ENCODE data around the gene ELP5.

Gene ELP5

DNA sequence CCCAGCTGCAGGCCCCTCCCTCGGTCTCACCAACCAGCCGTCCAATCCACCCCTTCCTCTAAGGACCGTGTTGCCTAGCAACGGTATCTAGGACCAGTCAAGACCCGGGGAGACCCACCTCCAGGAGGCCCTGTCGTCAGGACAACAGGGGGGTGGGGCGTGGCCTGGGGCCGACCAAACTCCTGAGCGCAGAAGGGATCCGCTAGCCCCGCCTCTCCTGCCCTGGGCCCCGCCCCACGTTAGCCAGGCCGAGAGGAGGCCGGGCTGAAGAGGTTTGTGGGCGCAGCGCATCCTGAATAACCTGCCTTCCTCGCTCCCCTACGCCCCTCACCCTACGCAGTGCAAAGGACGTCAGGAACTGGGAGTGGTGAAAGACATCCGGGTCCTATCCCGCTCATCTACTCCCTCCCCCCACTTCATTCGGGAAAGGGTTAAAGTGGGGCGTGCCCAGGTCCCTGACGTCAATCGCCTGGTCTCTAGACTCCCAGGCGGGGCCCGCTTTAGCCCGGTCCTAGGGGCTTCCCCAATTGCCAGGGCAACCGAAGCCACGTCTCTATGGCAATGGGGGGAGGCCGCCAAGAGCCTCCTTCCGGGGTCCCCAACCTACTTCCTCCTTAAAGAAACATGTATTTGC lies 47.1 kb upstream of the ELP5 start:
- Histone ChIP-seq H3K9me2 (ENCODE audit: low read depth, low read length) (no peaks in the 10 kb centered on the region), H3K79me2 (ENCODE audit: insufficient read depth, low read length) (no peaks in the 10 kb centered on the region), H3K4me1 (ENCODE audit: insufficient read depth, low read length, severe bottlenecking) (peaks cover 13% of the 10 kb centered on the region), H2AFZ (ENCODE audit: low read length) (no peak overlapping the region), H3K9me3 (ENCODE audit: low read length) (no peaks in the 10 kb centered on the region), H3K4me3 (ENCODE audit: low read depth, low read length, poor library complexity, severe bottlenecking) (peak overlapping the region; percentile 52), H3K27me3 (ENCODE audit: insufficient read depth, low read length) (no peaks in the 10 kb centered on the region), H3F3A (ENCODE audit: insufficient read depth, low read length) (no peaks in the 10 kb centered on the region), H3K4me2 (ENCODE audit: low read length) (peak overlapping the region; percentile 56), H4K20me1 (ENCODE audit: insufficient read depth, low read length) (no peaks in the 10 kb centered on the region), H3K27ac (ENCODE audit: low read depth, low read length, poor library complexity, severe bottlenecking) (no peak overlapping the region), H3K36me3 (ENCODE audit: insufficient read depth, low read length) (no peaks in the 10 kb centered on the region), H3K9ac (ENCODE audit: low read length) (no peak overlapping the region; the same call in 1 of the 2 replicates)
- no peak for TF ChIP-seq EZH2 (IDR thresholded peaks at IDR 0.05; ENCODE audit: borderline replicate concordance, low read length)

DNA sequence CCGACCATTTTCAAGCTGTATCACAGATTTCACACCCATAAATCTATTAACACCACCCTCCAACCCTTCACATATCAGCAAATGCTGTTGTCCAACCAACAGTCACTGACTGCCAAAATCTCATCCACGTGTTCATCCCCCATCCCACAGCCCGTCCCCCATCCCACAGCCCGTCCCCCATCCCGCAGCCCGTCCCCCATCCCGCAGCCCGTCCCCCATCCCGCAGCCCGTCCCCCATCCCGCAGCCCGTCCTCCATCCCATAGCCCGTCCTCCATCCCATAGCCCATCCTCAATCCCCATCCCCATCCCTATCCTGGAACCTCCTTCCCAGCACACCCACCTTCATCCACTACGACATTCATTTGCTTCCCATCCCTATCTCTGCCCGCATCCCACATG lies 46.5 kb upstream of the ELP5 start:
- no peaks in the 10 kb centered on the region for H4K20me1 ChIP-seq (ENCODE audit: insufficient read depth, low read length)
- H3K9me3 ChIP-seq (ENCODE audit: low read length) = no peaks in the 10 kb centered on the region
- no peak overlapping the region for H2AFZ ChIP-seq (ENCODE audit: low read length)
- no peak overlapping the region for H3K9ac ChIP-seq (ENCODE audit: low read length)
- H3K4me3 ChIP-seq (ENCODE audit: low read depth, low read length, poor library complexity, severe bottlenecking) = peak overlapping the region; percentile 52
- no peaks in the 10 kb centered on the region for H3K79me2 ChIP-seq (ENCODE audit: insufficient read depth, low read length)
- no peaks in the 10 kb centered on the region for H3K9me2 ChIP-seq (ENCODE audit: low read depth, low read length)
- no peaks in the 10 kb centered on the region for H3K27me3 ChIP-seq (ENCODE audit: insufficient read depth, low read length)
- TF ChIP-seq, protein P1, sequence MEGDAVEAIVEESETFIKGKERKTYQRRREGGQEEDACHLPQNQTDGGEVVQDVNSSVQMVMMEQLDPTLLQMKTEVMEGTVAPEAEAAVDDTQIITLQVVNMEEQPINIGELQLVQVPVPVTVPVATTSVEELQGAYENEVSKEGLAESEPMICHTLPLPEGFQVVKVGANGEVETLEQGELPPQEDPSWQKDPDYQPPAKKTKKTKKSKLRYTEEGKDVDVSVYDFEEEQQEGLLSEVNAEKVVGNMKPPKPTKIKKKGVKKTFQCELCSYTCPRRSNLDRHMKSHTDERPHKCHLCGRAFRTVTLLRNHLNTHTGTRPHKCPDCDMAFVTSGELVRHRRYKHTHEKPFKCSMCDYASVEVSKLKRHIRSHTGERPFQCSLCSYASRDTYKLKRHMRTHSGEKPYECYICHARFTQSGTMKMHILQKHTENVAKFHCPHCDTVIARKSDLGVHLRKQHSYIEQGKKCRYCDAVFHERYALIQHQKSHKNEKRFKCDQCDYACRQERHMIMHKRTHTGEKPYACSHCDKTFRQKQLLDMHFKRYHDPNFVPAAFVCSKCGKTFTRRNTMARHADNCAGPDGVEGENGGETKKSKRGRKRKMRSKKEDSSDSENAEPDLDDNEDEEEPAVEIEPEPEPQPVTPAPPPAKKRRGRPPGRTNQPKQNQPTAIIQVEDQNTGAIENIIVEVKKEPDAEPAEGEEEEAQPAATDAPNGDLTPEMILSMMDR (IDR thresholded peaks at IDR 0.05; ENCODE audit: low read length) = no peak
- TF ChIP-seq EZH2 (IDR thresholded peaks at IDR 0.05; ENCODE audit: borderline replicate concordance, low read length) = no peak
- no peaks in the 10 kb centered on the region for H3F3A ChIP-seq (ENCODE audit: insufficient read depth, low read length)
- H3K36me3 ChIP-seq (ENCODE audit: insufficient read depth, low read length) = no peaks in the 10 kb centered on the region
- H3K27ac ChIP-seq (ENCODE audit: low read depth, low read length, poor library complexity, severe bottlenecking) = no peak overlapping the region
- H3K4me1 ChIP-seq (ENCODE audit: insufficient read depth, low read length, severe bottlenecking) = peaks cover 13% of the 10 kb centered on the region
- peak overlapping the region; percentile 56 for H3K4me2 ChIP-seq (ENCODE audit: low read length)

DNA sequence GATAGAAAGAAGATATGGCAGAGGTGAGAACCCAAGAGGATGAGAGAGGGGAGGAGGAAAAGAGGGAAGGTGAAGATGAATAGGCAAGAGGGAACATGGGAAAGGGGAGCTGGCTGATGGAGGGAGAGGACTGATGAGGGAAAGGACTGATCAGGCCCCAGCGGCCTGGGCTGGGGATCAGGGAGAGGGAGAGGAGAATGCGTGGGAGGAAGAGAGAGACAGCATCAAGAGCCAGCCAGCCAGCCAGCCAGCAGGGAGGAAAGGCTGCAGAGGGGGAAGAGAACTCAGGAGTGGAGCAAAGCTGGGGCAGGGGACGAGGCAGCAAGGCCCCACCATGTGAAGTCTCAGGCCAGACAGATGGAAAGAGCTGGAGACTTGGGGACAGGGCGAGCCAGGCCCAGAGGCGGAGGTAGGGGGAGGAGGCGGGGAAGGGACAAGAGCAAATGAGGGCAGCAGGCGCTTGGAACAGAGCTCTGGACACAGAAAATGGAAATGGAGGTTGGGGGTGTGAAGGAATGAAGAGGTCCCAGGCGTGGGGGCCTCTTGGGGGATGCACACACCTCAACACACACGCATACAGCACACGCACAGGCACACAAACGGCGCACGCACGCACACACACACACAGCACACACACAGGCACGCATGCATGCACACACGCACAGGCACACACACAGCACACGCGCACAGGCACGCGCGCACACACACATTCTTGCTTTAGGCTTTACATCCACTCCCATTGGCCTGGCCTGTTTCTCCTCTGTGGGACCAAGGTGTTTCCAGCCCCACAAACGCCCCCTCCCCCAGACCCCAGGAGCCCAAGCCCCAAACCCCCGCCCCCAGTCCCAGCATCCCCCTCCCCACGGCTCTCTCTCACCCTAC lies 44.7 kb upstream of the ELP5 start:
- Histone ChIP-seq H3K27me3 (ENCODE audit: insufficient read depth, low read length) (no peaks in the 10 kb centered on the region), H3K9me2 (ENCODE audit: low read depth, low read length) (no peaks in the 10 kb centered on the region), H2AFZ (ENCODE audit: low read length) (no peak overlapping the region), H3K36me3 (ENCODE audit: insufficient read depth, low read length) (no peaks in the 10 kb centered on the region), H3K4me3 (ENCODE audit: low read depth, low read length, poor library complexity, severe bottlenecking) (no peak overlapping the region), H3K79me2 (ENCODE audit: insufficient read depth, low read length) (no peaks in the 10 kb centered on the region), H3K9me3 (ENCODE audit: low read length) (no peaks in the 10 kb centered on the region), H3K4me1 (ENCODE audit: insufficient read depth, low read length, severe bottlenecking) (peaks cover 13% of the 10 kb centered on the region), H3K4me2 (ENCODE audit: low read length) (no peak overlapping the region), H4K20me1 (ENCODE audit: insufficient read depth, low read length) (no peaks in the 10 kb centered on the region), H3K27ac (ENCODE audit: low read depth, low read length, poor library complexity, severe bottlenecking) (no peak overlapping the region), H3F3A (ENCODE audit: insufficient read depth, low read length) (no peaks in the 10 kb centered on the region), H3K9ac (ENCODE audit: low read length) (no peak overlapping the region)
- TF ChIP-seq, protein P1 (IDR thresholded peaks at IDR 0.05; ENCODE audit: low read length) = no peak
- no peak for TF ChIP-seq EZH2 (IDR thresholded peaks at IDR 0.05; ENCODE audit: borderline replicate concordance, low read length)
